ENCODE data around the gene SH2D1A.

DNA sequence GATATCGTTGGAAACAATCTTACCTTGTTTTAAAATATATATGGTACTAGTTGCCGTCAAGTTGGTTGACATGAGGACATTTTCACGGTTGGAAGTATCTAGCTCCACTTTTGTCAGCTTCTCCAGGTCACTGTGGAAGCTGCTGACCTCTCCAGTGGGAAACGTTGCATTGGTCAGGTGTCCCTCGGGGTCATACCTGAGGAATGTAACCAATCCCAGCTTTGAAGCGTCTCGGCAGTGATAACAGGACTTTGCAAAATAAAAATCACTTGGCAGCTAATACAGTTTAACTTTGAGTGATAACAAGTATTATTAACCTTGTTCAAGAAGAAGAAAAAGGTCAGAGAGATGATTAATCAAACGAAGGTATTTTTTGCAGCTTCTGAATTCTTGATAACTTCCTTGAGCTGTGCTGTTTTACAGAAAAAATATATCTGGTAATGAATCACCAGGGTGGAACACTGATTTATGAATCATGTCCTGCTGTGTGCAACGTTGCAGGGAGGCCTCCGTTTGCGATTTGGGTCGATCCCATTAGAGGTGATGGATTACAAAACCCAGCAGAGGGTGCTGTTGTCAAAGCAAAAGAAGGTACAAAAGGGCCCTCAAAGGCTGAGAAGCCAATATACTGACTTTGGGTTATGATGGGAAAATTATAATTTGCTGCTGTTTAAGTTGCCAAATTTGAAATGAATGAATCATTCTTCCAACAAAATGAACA is 60.1 kb downstream of the SH2D1A start:
- TF ChIP-seq, protein P1, sequence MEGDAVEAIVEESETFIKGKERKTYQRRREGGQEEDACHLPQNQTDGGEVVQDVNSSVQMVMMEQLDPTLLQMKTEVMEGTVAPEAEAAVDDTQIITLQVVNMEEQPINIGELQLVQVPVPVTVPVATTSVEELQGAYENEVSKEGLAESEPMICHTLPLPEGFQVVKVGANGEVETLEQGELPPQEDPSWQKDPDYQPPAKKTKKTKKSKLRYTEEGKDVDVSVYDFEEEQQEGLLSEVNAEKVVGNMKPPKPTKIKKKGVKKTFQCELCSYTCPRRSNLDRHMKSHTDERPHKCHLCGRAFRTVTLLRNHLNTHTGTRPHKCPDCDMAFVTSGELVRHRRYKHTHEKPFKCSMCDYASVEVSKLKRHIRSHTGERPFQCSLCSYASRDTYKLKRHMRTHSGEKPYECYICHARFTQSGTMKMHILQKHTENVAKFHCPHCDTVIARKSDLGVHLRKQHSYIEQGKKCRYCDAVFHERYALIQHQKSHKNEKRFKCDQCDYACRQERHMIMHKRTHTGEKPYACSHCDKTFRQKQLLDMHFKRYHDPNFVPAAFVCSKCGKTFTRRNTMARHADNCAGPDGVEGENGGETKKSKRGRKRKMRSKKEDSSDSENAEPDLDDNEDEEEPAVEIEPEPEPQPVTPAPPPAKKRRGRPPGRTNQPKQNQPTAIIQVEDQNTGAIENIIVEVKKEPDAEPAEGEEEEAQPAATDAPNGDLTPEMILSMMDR (IDR thresholded peaks at IDR 0.05) = peak; percentile 54
- TF ChIP-seq ZFX (IDR thresholded peaks at IDR 0.05; ENCODE audit: borderline replicate concordance) = no peak
